Activated naive CD4-positive, alpha-beta T cell treated with anti-CD3 and anti-CD28 coated beads, Interleukin-2, amount 10 ng/mL, durations not matched to agents 7 days and 5 days (primary cell): ENCODE results near the gene NOS1AP.

Experiments
- CTCF ChIA-PET: fragments of 350-600 bp; sonication (Branson Sonifier 250); formaldehyde crosslinking; loops from one replicate; lab custom pipeline; 2021; ENCODE audit warnings: antibody characterized with exemption; lab: Charles Lee
- DNase-seq: peaks from one replicate; pipeline ENCODE4 v3.0.0-alpha.2; 2020
- H3K27ac Mint-ChIP-seq: one replicate; pipeline ENCODE4 v1.8.0; 2021; ENCODE audit warnings: mild to moderate bottlenecking, moderate library complexity, mixed read lengths
- H3K27me3 Mint-ChIP-seq: one replicate; pipeline ENCODE4 v1.8.0; 2021; ENCODE audit warnings: mild to moderate bottlenecking, mixed read lengths
- H3K36me3 Mint-ChIP-seq: one replicate; pipeline ENCODE4 v1.8.0; 2021; ENCODE audit warnings: mixed read lengths
- H3K4me1 Mint-ChIP-seq: one replicate; pipeline ENCODE4 v1.8.0; 2021; ENCODE audit warnings: mixed read lengths
- H3K4me3 Mint-ChIP-seq: one replicate; pipeline ENCODE4 v1.8.0; 2021; ENCODE audit warnings: mild to moderate bottlenecking, moderate library complexity, mixed read lengths
- H3K9me3 Mint-ChIP-seq: one replicate; pipeline ENCODE4 v1.8.0; 2021; ENCODE audit warnings: mixed read lengths

The NOS1AP gene

DNA sequence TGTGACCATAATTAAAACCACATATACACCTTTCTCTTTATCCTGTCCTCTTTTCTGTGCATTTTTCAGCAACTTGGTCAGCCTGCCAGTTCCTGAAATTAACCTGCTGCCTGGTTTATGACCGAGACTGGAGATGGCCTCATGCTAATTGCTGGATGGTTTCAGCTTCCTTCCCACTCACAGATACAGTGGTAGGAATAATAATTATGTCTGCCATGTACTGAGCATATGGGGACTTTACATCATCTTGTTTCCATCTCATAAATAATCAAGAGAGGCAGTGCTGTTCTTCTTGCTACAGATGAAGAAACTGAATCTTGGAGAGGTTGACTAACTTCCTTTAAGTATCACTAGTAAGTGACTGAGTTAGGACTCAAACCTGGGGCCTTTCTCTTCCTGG, 148.2 kb downstream of the NOS1AP start:
- no peak overlapping the region for H3K27ac Mint-ChIP-seq
- no peak for DNase-seq
- no peak overlapping the region for H3K4me3 Mint-ChIP-seq
- H3K9me3 Mint-ChIP-seq: no peaks in the 10 kb centered on the region
- no peaks in the 10 kb centered on the region for H3K4me1 Mint-ChIP-seq
- CTCF ChIA-PET: no interaction called here
- peaks cover 6% of the 10 kb centered on the region for H3K27me3 Mint-ChIP-seq
- no peaks in the 10 kb centered on the region for H3K36me3 Mint-ChIP-seq

DNA sequence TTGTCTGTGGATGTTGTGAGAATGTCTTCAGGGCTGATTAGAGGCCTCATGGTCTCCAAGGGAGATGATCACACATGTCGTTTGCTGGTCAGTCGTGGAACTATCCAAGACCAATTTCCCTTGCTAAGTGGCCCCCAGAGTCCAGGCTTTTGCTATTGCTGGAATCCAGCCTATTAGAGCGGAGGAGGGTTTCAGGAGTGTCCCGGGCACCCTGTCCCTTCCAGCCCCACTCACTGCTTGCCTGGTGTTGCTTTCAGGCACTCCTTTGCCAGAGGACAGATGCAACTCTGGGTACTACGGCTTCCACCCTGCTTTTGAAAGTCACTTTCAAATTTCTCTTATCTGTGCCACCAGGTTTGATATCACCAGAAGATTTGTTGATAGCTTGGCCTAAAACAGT, 149.1 kb downstream of the NOS1AP start:
- Mint-ChIP-seq H3K36me3 (no peaks in the 10 kb centered on the region), H3K4me3 (no peak overlapping the region), H3K4me1 (no peaks in the 10 kb centered on the region), H3K9me3 (no peaks in the 10 kb centered on the region), H3K27ac (no peak overlapping the region), H3K27me3 (peaks cover 10% of the 10 kb centered on the region)
- no peak for DNase-seq
- CTCF ChIA-PET: no interaction called here

DNA sequence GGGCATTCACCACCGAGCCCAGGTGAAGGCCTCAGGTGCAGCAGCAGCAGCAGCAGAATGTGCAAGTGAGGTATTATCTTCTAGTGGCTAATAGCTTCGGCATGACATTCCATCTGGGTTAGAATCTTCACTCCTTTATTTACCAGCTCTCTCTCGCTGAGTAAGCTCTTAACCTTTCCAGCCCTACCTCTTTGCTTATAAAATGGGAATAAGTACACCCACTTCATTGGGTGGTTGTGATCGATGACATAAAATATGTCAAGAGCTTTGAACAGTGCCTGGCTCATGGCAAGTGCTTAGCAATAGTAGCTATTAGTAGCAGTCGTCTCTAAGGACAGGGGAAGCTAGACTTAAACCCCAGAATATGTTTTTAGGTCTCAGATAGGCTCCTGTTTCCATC, 149.5 kb downstream of the NOS1AP start:
- H3K4me1 Mint-ChIP-seq: no peaks in the 10 kb centered on the region
- H3K36me3 Mint-ChIP-seq: no peaks in the 10 kb centered on the region
- DNase-seq: no peak
- H3K27me3 Mint-ChIP-seq: peaks cover 10% of the 10 kb centered on the region
- no peak overlapping the region for H3K4me3 Mint-ChIP-seq
- CTCF ChIA-PET: no interaction called here
- no peaks in the 10 kb centered on the region for H3K9me3 Mint-ChIP-seq
- no peak overlapping the region for H3K27ac Mint-ChIP-seq

DNA sequence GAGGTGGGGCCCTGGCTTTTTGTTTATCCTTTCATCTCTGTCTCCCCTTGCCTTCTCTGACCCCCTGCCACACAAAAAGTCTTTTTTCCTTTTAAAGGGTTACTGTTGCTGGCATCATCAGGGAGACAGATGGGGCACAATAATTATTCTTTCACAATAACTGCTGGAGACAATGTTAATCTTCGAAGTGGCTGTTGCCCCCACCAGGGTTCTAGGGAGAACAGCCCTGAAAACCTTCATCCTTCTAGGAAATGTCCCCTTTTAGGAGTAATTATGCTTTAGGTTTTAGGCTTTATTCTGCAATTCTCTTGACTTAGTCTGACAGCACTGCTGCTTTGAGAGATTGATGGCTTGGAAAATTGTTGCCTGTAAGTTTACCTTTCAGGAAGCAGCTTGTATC, 150.0 kb downstream of the NOS1AP start:
- peaks cover 10% of the 10 kb centered on the region for H3K27me3 Mint-ChIP-seq
- DNase-seq: no peak
- no peak overlapping the region for H3K27ac Mint-ChIP-seq
- no peaks in the 10 kb centered on the region for H3K4me1 Mint-ChIP-seq
- H3K36me3 Mint-ChIP-seq: no peaks in the 10 kb centered on the region
- H3K4me3 Mint-ChIP-seq: no peak overlapping the region
- CTCF ChIA-PET: no interaction called here
- no peaks in the 10 kb centered on the region for H3K9me3 Mint-ChIP-seq

DNA sequence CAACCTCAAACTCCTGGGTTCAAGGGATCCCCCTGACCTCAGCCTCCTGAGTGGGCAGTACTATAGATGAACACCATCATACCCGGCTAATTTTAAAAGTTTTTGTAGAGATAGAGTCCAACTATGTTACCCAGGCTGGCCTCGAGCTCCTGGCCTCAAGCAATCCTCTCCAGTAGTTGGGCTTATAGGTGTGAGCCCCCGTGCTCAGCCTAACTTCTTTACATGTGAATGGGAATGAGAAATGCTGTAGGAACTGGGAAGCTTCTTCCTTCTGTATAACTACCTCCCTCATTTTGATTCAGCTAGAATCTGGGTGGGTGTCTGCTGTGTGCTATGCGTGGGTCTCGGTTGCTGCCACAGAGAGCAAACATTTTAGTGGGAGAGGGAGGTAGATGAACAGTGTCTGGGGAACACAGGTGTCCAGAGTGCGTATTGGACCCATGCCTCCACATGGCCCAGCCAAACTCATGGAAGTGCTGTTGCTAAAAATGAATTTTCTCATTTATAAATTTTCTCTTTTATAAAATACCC, 150.6 kb downstream of the NOS1AP start:
- H3K4me3 Mint-ChIP-seq: no peak overlapping the region
- H3K36me3 Mint-ChIP-seq: no peaks in the 10 kb centered on the region
- CTCF ChIA-PET: no interaction called here

DNA sequence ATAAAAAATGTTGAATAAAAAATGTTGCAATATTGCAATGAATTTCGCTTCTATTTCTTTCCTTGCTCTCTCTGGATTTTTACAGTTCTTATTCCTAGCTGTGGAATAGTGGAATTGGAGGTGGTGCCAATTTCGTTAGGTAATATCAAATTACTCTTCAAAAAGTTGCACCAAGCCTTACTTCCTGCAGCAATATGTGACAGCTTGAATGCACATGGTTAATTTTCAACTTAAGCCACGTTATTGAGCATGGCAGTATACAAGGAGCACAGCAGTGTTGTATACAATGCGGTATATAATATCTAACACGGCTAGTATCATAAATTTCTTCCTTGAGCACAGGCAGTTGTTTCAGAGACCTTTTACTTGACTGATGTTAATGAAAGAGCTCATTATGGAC, 152.5 kb downstream of the NOS1AP start:
- DNase-seq: no peak
- no peaks in the 10 kb centered on the region for H3K36me3 Mint-ChIP-seq
- H3K4me1 Mint-ChIP-seq: no peaks in the 10 kb centered on the region
- H3K9me3 Mint-ChIP-seq: no peaks in the 10 kb centered on the region
- no peak overlapping the region for H3K27ac Mint-ChIP-seq
- H3K4me3 Mint-ChIP-seq: no peak overlapping the region
- peaks cover 7% of the 10 kb centered on the region for H3K27me3 Mint-ChIP-seq
- CTCF ChIA-PET: no interaction called here

More for the DNA sequence above, 150.6 kb downstream of the NOS1AP start:
- Mint-ChIP-seq H3K27ac (no peak overlapping the region), H3K27me3 (peaks cover 11% of the 10 kb centered on the region), H3K4me1 (no peaks in the 10 kb centered on the region), H3K9me3 (no peaks in the 10 kb centered on the region)
- no peak for DNase-seq

DNA sequence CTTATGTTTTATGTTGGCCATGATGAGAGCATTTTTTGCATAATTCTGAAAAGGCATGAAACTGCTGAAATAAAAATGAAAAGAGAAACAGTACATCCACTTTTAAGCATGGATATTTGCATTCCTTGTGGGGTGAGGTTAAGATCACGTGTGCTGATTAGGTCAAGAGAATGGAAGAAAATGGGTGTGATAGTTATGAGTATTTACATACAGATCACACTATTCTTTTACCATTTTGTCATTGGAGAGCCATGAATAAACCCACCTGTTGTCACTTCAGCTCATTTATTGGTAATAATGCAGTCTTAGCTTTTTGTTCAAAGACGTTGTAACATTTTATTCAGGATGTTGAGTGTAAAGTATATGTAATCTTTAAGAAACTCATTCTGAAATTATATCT, 153.2 kb downstream of the NOS1AP start:
- Mint-ChIP-seq H3K36me3 (no peaks in the 10 kb centered on the region), H3K4me3 (no peak overlapping the region), H3K9me3 (no peaks in the 10 kb centered on the region), H3K4me1 (no peaks in the 10 kb centered on the region), H3K27me3 (peaks cover 7% of the 10 kb centered on the region), H3K27ac (no peak overlapping the region)
- DNase-seq: no peak
- CTCF ChIA-PET: no interaction called here

DNA sequence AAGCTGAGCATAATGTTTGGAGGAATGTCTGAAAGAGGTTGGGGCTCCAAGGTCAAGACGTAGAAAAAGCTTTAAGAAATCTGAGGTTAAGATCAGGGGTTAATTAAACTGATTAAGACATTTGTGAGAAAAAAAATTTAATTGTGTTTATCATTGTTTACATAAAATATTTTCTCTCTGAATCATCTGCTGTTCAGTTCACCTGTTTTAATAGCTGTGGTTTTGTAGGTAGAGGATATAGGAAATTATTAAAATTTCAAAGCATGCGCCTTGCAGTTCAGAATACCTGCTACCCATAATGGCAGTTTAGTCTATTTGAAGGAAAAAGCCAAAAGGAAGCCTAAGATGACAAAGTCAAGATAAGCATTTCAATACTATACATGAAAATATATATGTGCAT, 154.0 kb downstream of the NOS1AP start:
- Mint-ChIP-seq H3K4me3 (no peak overlapping the region), H3K27me3 (peaks cover 7% of the 10 kb centered on the region), H3K36me3 (no peaks in the 10 kb centered on the region), H3K27ac (no peak overlapping the region), H3K9me3 (no peaks in the 10 kb centered on the region), H3K4me1 (no peaks in the 10 kb centered on the region)
- no peak for DNase-seq
- CTCF ChIA-PET: no interaction called here

DNA sequence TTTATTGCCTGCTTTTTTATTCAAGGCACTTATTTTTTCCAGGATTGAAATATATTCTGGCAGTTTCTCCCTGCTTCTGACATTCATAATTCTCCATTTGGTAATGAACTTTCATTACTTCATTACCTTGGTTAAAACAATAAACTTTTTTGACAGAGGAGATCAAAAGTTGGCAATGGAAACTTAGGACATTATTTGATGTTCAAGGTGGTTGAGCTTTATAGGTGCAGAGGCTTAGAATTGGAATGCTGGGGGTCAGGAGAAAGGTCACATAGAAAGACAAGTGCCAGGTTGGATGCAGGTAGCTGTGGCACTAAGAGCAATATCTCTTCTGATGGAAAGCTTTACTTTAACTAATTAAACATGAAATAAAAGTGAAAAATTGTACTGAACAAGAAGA, 154.8 kb downstream of the NOS1AP start:
- Mint-ChIP-seq H3K27me3 (peaks cover 11% of the 10 kb centered on the region), H3K4me3 (no peak overlapping the region), H3K4me1 (no peaks in the 10 kb centered on the region), H3K36me3 (no peaks in the 10 kb centered on the region), H3K9me3 (no peaks in the 10 kb centered on the region), H3K27ac (no peak overlapping the region)
- DNase-seq: no peak
- CTCF ChIA-PET: no interaction called here

DNA sequence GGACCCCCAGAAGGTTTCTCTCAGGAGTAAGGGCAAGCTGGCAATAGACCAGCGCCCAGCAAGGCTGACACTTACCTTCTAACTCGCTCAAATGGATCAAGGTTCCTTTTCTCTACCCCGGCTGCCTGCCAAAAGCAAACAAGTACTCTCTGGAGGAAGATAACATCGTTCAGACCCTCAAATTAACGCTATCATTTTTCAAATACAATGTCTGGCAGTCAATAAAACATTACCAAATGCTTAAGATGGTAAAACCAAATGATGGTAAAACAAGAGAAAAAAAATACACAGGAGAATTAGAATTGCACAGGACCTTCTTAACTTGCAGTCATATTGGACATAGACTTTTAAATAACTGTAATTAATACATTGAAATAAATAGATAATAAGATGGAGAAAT, 159.1 kb downstream of the NOS1AP start:
- no peaks in the 10 kb centered on the region for H3K36me3 Mint-ChIP-seq
- H3K4me1 Mint-ChIP-seq: no peaks in the 10 kb centered on the region
- no peaks in the 10 kb centered on the region for H3K9me3 Mint-ChIP-seq
- no peak for DNase-seq
- H3K27ac Mint-ChIP-seq: no peak overlapping the region
- CTCF ChIA-PET: no interaction called here
- no peak overlapping the region for H3K4me3 Mint-ChIP-seq
- peaks cover 11% of the 10 kb centered on the region for H3K27me3 Mint-ChIP-seq

DNA sequence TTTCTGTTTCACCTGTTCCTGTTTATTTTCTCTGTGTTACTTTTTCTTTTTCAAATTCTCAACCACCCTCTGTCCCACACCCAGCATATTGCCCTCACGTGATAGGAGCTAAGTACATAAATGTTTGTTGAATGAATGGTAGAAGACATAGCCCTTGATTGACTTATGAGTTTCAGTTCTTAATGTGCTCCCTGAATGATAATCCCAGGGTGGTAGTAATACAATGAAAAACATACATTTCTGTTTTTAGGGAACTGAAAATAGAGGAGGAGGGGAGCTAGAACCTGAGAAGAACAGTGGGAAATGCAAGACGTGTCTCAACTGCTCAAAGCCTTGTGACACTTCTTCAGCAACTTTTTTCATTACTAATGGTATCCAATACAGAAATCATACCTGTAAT, 160.1 kb downstream of the NOS1AP start:
- no peak for DNase-seq
- no peaks in the 10 kb centered on the region for H3K9me3 Mint-ChIP-seq
- peaks cover 11% of the 10 kb centered on the region for H3K27me3 Mint-ChIP-seq
- H3K27ac Mint-ChIP-seq: no peak overlapping the region
- CTCF ChIA-PET: no interaction called here
- H3K36me3 Mint-ChIP-seq: no peaks in the 10 kb centered on the region
- H3K4me3 Mint-ChIP-seq: no peak overlapping the region
- no peaks in the 10 kb centered on the region for H3K4me1 Mint-ChIP-seq

DNA sequence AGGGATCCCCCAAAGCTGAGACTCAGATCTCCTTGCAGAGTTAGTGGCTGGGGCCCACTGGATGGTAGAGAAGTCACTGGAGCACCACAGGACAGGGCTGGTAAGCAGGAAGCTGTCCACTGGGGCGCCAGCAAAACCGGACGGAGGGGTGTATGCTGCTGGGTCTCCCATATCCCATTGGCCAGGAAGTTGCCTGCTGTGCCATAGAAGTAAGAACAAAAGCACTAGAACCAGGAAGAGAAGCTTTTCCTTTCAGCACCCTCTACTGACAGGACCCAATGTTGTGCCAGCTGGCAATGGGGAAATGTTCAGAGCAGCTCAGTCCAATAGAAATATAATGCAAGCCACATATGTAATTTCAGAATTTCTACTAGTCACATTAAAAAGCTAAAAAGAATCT, 160.6 kb downstream of the NOS1AP start:
- no peaks in the 10 kb centered on the region for H3K36me3 Mint-ChIP-seq
- H3K9me3 Mint-ChIP-seq: no peaks in the 10 kb centered on the region
- no peaks in the 10 kb centered on the region for H3K4me1 Mint-ChIP-seq
- no peak overlapping the region for H3K4me3 Mint-ChIP-seq
- DNase-seq: no peak
- CTCF ChIA-PET: no interaction called here
- peaks cover 9% of the 10 kb centered on the region for H3K27me3 Mint-ChIP-seq
- H3K27ac Mint-ChIP-seq: no peak overlapping the region

DNA sequence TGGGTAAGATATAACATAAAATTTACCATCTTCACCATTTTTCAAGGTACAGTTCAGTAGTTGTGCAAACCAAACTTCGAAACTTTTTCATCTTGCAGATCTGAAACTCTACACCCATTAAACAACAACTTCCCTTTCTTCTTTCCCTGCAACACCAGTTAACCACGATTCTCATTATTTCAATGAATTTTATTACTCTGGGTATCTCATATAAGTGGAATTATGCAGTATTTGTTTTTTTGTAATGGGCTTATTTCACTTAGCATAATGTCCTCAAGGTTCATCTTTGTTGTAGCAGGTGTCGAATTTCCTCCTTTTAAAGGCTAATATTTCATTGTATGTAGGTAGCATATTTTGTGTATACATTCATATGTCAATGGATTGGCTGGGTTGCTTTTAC, 161.0 kb downstream of the NOS1AP start:
- H3K9me3 Mint-ChIP-seq: no peaks in the 10 kb centered on the region
- no peak for DNase-seq
- CTCF ChIA-PET: no interaction called here
- H3K4me1 Mint-ChIP-seq: no peaks in the 10 kb centered on the region
- no peaks in the 10 kb centered on the region for H3K36me3 Mint-ChIP-seq
- no peak overlapping the region for H3K27ac Mint-ChIP-seq
- H3K4me3 Mint-ChIP-seq: no peak overlapping the region
- H3K27me3 Mint-ChIP-seq: peaks cover 10% of the 10 kb centered on the region

DNA sequence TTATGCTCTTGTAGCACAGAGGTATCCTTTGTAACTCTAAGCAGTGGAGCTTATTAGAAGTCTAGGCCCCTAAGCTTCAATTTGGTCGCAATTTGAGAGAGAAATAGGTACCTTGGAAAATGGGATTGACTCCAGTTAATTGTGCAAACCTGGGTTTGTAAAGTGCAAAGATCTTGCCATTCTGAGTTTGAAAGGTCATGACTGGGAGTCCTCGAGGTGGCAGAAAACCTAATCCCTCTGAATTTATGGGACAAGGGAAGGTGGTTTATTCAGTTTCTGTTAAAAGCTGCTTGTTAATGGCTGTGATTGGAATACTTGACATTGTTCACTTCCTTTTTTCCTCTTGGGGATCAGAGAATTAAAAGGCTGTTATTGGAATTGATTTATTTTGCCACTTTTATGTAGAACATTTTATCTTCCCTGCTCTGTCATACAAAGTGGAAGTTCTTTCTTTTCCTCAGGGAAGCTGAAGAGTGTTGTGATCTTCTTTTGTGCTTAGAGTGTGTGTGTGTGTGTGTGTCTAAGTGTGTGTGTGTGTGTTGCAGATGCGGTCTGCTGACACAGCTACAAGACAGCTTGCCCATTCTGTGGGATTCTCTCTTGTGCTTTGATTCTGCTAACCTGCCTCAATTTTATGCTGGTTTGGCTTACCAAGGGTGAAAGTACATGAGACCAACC, 162.7 kb downstream of the NOS1AP start:
- Mint-ChIP-seq H3K36me3 (no peaks in the 10 kb centered on the region), H3K27ac (no peak overlapping the region), H3K4me1 (no peaks in the 10 kb centered on the region), H3K9me3 (no peaks in the 10 kb centered on the region), H3K4me3 (no peak overlapping the region), H3K27me3 (peaks cover 14% of the 10 kb centered on the region)
- CTCF ChIA-PET: no interaction called here
- DNase-seq: no peak

DNA sequence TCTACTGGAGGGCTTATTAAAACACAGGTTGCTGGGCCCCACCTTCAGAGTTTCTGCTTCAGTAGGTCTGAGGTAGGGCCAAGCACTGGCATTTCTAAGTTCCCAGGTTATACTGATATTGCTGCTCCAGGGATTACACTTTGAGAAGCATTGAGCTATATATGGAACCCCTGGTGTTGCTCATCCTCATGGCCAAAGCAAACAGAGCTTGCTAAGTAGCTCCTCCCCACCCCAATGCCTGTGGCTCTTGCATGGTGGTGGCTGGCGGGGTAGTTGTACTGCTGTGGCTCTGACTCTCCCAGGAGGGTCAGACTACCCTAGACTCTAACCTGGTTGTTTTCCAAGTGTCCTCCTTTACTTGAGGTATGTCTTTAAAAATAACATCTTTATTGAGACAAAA, 163.6 kb downstream of the NOS1AP start:
- no peaks in the 10 kb centered on the region for H3K36me3 Mint-ChIP-seq

More for the DNA sequence above, 163.6 kb downstream of the NOS1AP start:
- Mint-ChIP-seq H3K4me1 (no peaks in the 10 kb centered on the region), H3K9me3 (no peaks in the 10 kb centered on the region), H3K4me3 (no peak overlapping the region), H3K27me3 (peaks cover 14% of the 10 kb centered on the region), H3K27ac (no peak overlapping the region)
- CTCF ChIA-PET: no interaction called here
- DNase-seq: no peak
